Nephron progenitor cell (in vitro differentiated cells): ENCODE results near the gene DUSP15.

Experiments
- DNase-seq: peaks from one replicate; pipeline ENCODE4 v3.0.0; 2021
- H3K27ac Mint-ChIP-seq: 2 replicates; pipeline ENCODE4 v1.8.0; 2021; ENCODE audit warnings: mild to moderate bottlenecking, moderate library complexity, mixed read lengths
- H3K27me3 Mint-ChIP-seq: 2 replicates; pipeline ENCODE4 v1.8.0; 2021; ENCODE audit warnings: mild to moderate bottlenecking, low read depth, mixed read lengths; ENCODE audit not compliant: poor library complexity
- H3K36me3 Mint-ChIP-seq: 2 replicates; pipeline ENCODE4 v1.8.0; 2021; ENCODE audit warnings: low read depth, mixed read lengths
- H3K4me1 Mint-ChIP-seq: 2 replicates; pipeline ENCODE4 v1.8.0; 2021; ENCODE audit warnings: mixed read lengths
- H3K4me3 Mint-ChIP-seq: 2 replicates; pipeline ENCODE4 v1.8.0; 2021; ENCODE audit warnings: mild to moderate bottlenecking, moderate library complexity, mixed read lengths
- H3K9me3 Mint-ChIP-seq: 2 replicates; pipeline ENCODE4 v1.8.0; 2021; ENCODE audit warnings: mild to moderate bottlenecking, moderate library complexity, mixed read lengths
- TF ChIP-seq, protein P1 (sequence below): fragments of 200-600 bp; sonication (generic); IDR thresholded peaks from 2 replicates; pipeline ENCODE4 v1.5.0; 2021; ENCODE audit warnings: antibody characterized with exemption

Gene DUSP15

DNA sequence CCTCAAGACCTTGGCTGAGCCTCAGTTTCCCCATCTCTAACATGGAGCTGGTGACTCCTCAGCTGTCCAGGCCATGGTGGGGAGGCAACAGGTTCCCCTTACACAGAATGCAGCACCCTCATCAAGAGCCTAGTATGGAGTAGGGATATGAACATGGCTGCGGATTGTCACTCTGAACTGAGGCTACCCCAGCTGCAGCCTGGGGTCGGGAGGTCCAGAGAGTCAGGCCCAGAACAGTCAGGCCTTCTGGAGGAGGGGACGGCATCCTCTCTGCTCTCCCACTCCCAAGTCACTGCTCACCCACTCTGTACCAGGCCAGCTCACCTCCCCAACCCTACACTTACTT is 23.6 kb downstream of the DUSP15 start:
- no peak for DNase-seq
- Mint-ChIP-seq H3K9me3 (no peaks in the 10 kb centered on the region), H3K4me1 (peaks cover 36% of the 10 kb centered on the region), H3K4me3 (no peak overlapping the region), H3K27me3 (peaks cover 18% of the 10 kb centered on the region), H3K27ac (no peak overlapping the region), H3K36me3 (no peaks in the 10 kb centered on the region)
- TF ChIP-seq, protein P1, sequence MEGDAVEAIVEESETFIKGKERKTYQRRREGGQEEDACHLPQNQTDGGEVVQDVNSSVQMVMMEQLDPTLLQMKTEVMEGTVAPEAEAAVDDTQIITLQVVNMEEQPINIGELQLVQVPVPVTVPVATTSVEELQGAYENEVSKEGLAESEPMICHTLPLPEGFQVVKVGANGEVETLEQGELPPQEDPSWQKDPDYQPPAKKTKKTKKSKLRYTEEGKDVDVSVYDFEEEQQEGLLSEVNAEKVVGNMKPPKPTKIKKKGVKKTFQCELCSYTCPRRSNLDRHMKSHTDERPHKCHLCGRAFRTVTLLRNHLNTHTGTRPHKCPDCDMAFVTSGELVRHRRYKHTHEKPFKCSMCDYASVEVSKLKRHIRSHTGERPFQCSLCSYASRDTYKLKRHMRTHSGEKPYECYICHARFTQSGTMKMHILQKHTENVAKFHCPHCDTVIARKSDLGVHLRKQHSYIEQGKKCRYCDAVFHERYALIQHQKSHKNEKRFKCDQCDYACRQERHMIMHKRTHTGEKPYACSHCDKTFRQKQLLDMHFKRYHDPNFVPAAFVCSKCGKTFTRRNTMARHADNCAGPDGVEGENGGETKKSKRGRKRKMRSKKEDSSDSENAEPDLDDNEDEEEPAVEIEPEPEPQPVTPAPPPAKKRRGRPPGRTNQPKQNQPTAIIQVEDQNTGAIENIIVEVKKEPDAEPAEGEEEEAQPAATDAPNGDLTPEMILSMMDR = no peak

DNA sequence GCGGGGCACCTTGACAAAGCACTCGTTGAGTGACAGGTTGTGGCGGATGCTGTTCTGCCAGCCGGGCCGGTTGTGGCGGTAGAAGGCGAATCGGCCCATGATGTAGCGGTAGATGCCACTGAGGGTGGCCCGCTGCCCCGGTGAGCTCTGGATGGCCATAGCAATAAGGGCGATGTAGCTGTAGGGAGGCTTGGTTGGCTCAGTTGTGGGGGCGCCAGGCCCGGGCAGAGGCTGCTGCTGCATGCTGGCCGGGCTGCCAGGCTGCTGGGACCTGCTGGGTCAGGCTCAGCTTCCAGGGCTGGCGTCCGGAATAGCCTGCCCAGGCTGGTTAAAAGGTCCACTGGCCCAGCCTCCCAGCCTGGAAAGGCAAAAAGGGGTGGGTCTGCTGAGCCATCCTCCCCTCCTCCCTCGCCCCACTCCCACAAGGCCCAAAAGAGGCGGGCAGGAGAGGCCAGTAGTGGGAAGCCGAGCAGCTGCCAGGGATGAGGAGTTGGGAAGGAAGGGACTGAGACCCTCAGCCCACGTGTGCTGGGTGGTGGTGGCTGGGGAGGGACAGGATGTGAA is 24.9 kb downstream of the DUSP15 start, which contains the start of gene FOXS1:
TSS of gene FOXS1 (minus strand) at position 305 of the 564 bp plus-strand sequence. CDS start at position 243, 62 bp downstream.
- TF ChIP-seq, protein P1 = no peak
- peaks cover 11% of the 10 kb centered on the region for H3K27me3 Mint-ChIP-seq
- peak; percentile 65 for DNase-seq

DNA sequence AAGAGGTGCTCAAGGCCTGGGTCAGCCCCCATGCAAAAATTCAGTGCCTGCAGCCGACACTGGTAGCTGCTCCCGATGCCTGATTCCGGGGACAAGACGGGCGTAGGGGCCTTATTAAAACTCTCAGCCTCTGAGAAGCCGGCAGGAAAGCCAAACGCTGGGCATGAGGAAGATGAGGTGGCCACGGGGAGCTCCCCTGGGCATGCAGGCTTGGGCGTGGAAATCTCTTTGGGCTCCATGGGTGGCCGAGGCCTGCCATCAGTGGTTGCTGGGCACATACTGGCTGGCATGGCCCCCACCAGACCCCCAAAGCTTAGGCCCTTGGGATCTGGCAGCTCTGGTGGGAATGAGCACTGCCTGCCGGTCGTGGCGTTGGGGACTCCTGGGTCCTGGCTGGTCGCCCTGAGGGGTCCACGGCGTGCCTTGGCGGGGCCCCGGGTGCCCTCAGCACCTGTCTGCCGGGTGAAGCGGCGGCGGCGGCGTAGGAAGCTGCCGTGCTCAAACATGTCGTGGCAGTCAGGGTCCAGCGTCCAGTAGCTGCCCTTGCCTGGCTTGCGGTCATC is 25.5 kb downstream of the DUSP15 start:
- Mint-ChIP-seq H3K4me3 (no peak overlapping the region), H3K27me3 (peaks cover 6% of the 10 kb centered on the region)
- TF ChIP-seq, protein P1 = no peak

More for the DNA sequence above, 24.9 kb downstream of the DUSP15 start, which contains the start of gene FOXS1:
- H3K27ac Mint-ChIP-seq = peak within 1 kb of the TSS; percentile 51
- no peaks in the 10 kb centered on the region for H3K9me3 Mint-ChIP-seq
- no peaks in the 10 kb centered on the region for H3K36me3 Mint-ChIP-seq
- H3K4me3 Mint-ChIP-seq = no peak within 1 kb of the TSS
- peaks cover 38% of the 10 kb centered on the region for H3K4me1 Mint-ChIP-seq

DNA sequence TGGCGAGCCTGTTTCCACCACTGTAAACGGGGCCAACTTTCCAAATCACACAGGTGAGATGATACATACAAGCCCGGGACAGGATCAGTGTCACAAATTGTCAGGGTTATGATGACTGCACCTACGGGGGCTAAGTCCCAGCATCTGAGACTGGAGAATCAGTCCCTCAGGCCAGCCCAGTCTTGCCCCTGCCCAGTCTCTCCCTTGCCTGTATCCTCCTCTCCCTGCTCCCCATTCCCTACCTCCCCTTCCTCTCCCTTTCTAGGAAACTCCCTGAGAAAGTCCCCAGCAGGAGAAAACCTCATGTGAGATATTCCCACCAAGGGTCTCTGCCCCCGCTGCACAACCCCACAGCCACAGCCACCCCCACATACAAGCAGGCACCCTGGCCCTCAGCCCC is 26.4 kb downstream of the DUSP15 start:
- Mint-ChIP-seq H3K36me3 (no peaks in the 10 kb centered on the region), H3K27ac (no peak overlapping the region), H3K4me1 (peaks cover 38% of the 10 kb centered on the region), H3K4me3 (peak overlapping the region; percentile 54), H3K9me3 (no peaks in the 10 kb centered on the region), H3K27me3 (peaks cover 3% of the 10 kb centered on the region)
- DNase-seq = no peak
- TF ChIP-seq, protein P1 = no peak

More for the DNA sequence above, 25.5 kb downstream of the DUSP15 start:
- peak overlapping the region; percentile 51 for H3K27ac Mint-ChIP-seq
- H3K4me1 Mint-ChIP-seq = peaks cover 38% of the 10 kb centered on the region
- H3K36me3 Mint-ChIP-seq = no peaks in the 10 kb centered on the region
- no peaks in the 10 kb centered on the region for H3K9me3 Mint-ChIP-seq
- no peak for DNase-seq

DNA sequence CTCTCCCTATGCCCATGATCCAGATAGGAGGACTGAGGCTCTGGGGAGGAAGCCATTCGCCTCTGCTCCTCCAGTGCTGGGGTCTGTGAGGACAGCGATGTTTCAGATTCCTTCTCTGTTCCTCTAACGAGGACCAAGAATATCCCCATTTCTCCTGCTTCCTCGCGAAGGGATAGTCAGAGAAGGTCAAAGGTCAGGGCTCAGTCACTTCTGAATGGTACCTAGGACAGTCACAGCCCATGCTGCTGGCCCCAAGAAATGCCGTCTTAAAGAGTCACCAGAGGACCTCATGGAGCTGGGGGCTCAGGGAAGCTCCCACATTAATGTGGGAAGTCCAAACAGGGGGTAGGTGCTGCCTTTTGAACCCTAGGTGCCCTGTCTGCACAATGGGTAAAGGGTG is 27.0 kb downstream of the DUSP15 start:
- TF ChIP-seq, protein P1 = no peak
- H3K4me3 Mint-ChIP-seq = no peak overlapping the region
- no peaks in the 10 kb centered on the region for H3K36me3 Mint-ChIP-seq
- peaks cover 38% of the 10 kb centered on the region for H3K4me1 Mint-ChIP-seq
- no peaks in the 10 kb centered on the region for H3K9me3 Mint-ChIP-seq
- no peak overlapping the region for H3K27ac Mint-ChIP-seq
- no peak for DNase-seq
- no peaks in the 10 kb centered on the region for H3K27me3 Mint-ChIP-seq
